ENCODE data around the gene FOXJ3.

GRCh38 chr1:42140191-42140590, 194.8 kb downstream of the FOXJ3 start:
- TF ChIP-seq EZH2phosphoT487 (IDR thresholded peaks at IDR 0.05; ENCODE audit: insufficient read depth, low read depth) = no peak
- TF ChIP-seq EZH2 (IDR thresholded peaks at IDR 0.05; ENCODE audit: insufficient read depth, poor library complexity, severe bottlenecking) = no peak

Measured in GM23248 (cell line).